IMR-90 (cell line): ENCODE measurements around the gene GPR15. TPM values are rescaled to one million over a fixed set of nuclear protein-coding genes. Genes with fewer than 3 reads are reported as not detected.

Experiments
- ATAC-seq: fragments of 200-7000 bp; cut with Tn5 transposase; 2 replicates; pipeline ENCODE4 v1.9.1; 2020; ENCODE audit warnings: low read depth, mild to moderate bottlenecking, moderate library complexity
- BruUV-seq: library from RNA; stranded (reverse); fragments of 400-500 nt; replicated peaks from 2 replicates; lab custom pipeline; 2021; lab: Mats Ljungman, UMichigan
- CTCF ChIA-PET: fragments of 300-600 bp; formaldehyde crosslinking; extraction: SDS; loops from one replicate; lab custom pipeline; 2021; ENCODE audit warnings: antibody characterized with exemption; lab: Yijun Ruan, JAX
- POLR2A ChIA-PET: fragments of 300-600 bp; sonication (Branson Sonifier 250); formaldehyde crosslinking; loops from one replicate; lab custom pipeline; 2022; ENCODE audit warnings: antibody characterized with exemption; ENCODE audit not compliant: unreplicated experiment; lab: Charles Lee
- DNase-seq: peaks from one replicate; pipeline ENCODE4 v3.0.0; 2013
- H2AFZ ChIP-seq: replicated peaks from 2 replicates; pipeline ENCODE3; 2013; ENCODE audit warnings: low read length, mild to moderate bottlenecking; ENCODE audit not compliant: poor library complexity
- H2AK5ac ChIP-seq: 2 replicates; pipeline ENCODE4 v1.6.1; 2013; ENCODE audit warnings: low read depth, low read length, inconsistent platforms
- H2AK9ac ChIP-seq: replicated peaks from 2 replicates; pipeline ENCODE3; 2013; ENCODE audit warnings: mild to moderate bottlenecking, low read depth, low read length, moderate library complexity; ENCODE audit not compliant: poor library complexity
- H2BK120ac ChIP-seq: 2 replicates; pipeline ENCODE4 v1.6.1; 2013; ENCODE audit warnings: low read depth, low read length, inconsistent platforms
- H2BK15ac ChIP-seq: 3 replicates; pipeline ENCODE4 v1.6.1; 2013; ENCODE audit warnings: low read depth, low read length, inconsistent platforms
- H2BK20ac ChIP-seq: 2 replicates; pipeline ENCODE4 v1.6.1; 2013; ENCODE audit warnings: low read depth, mild to moderate bottlenecking, inconsistent platforms, low read length, moderate library complexity
- H2BK5ac ChIP-seq: 2 replicates; pipeline ENCODE4 v1.6.1; 2013; ENCODE audit warnings: mild to moderate bottlenecking, low read depth, low read length, inconsistent platforms; ENCODE audit not compliant: poor library complexity, severe bottlenecking
- H3K14ac ChIP-seq: replicated peaks from 2 replicates; pipeline ENCODE4 v1.6.1; 2013; ENCODE audit warnings: low read depth, low read length, inconsistent platforms
- H3K18ac ChIP-seq: 2 replicates; pipeline ENCODE4 v1.6.1; 2013; ENCODE audit warnings: low read depth, low read length, control low read depth
- H3K23ac ChIP-seq: 2 replicates; pipeline ENCODE4 v1.6.1; 2013; ENCODE audit warnings: low read depth, low read length, inconsistent platforms
- H3K27ac ChIP-seq: 2 replicates; pipeline ENCODE4 v1.5.1; 2013; ENCODE audit warnings: mild to moderate bottlenecking, control low read depth, low read length; ENCODE audit not compliant: insufficient read depth
- H3K27me3 ChIP-seq: 2 replicates; pipeline ENCODE4 v1.6.1; 2013; ENCODE audit warnings: low read length; ENCODE audit not compliant: control insufficient read depth, insufficient read depth
- H3K36me3 ChIP-seq: 2 replicates; pipeline ENCODE4 v1.6.1; 2013; ENCODE audit warnings: low read length, mixed read lengths; ENCODE audit not compliant: control insufficient read depth, insufficient read depth
- H3K4ac ChIP-seq: 2 replicates; pipeline ENCODE4 v1.6.1; 2013; ENCODE audit warnings: low read depth, low read length, inconsistent platforms
- H3K4me1 ChIP-seq: 2 replicates; pipeline ENCODE4 v1.6.1; 2013; ENCODE audit warnings: low read length, mixed read lengths; ENCODE audit not compliant: control insufficient read depth, insufficient read depth
- H3K4me2 ChIP-seq: 2 replicates; pipeline ENCODE4 v1.6.1; 2013; ENCODE audit warnings: low read depth, mild to moderate bottlenecking, control low read depth, low read length, moderate library complexity
- H3K4me3 ChIP-seq: 2 replicates; pipeline ENCODE4 v1.5.1; 2013; ENCODE audit warnings: low read depth, mild to moderate bottlenecking, control low read depth, low read length, moderate library complexity; ENCODE audit not compliant: insufficient read depth
- H3K56ac ChIP-seq: 2 replicates; pipeline ENCODE4 v1.6.1; 2013; ENCODE audit warnings: low read length, inconsistent platforms; ENCODE audit not compliant: insufficient read depth; ENCODE audit errors: extremely low read depth
- H3K79me1 ChIP-seq, 2 experiments: 2 replicates each; pipeline ENCODE4 v1.6.1; 2013; ENCODE audit warnings: low read length in 2 of 2, inconsistent platforms in 1 of 2, low read depth in 1 of 2
- H3K9ac ChIP-seq: 2 replicates; pipeline ENCODE4 v1.6.1; 2013; ENCODE audit warnings: low read depth, low read length, control low read depth
- H3K9me1 ChIP-seq: 2 replicates; pipeline ENCODE4 v1.6.1; 2013; ENCODE audit warnings: low read length, inconsistent platforms; ENCODE audit not compliant: insufficient read depth
- H3K9me3 ChIP-seq: 2 replicates; pipeline ENCODE4 v1.6.1; 2013; ENCODE audit warnings: low read length; ENCODE audit not compliant: control insufficient read depth, insufficient read depth
- H4K20me1 ChIP-seq: 2 replicates; pipeline ENCODE4 v1.6.1; 2013; ENCODE audit warnings: low read length, inconsistent platforms; ENCODE audit not compliant: insufficient read depth
- H4K5ac ChIP-seq: 2 replicates; pipeline ENCODE4 v1.6.1; 2013; ENCODE audit warnings: mild to moderate bottlenecking, low read depth, low read length, control low read depth
- H4K8ac ChIP-seq, 2 experiments: 2 replicates each; pipeline ENCODE4 v1.6.1; 2013; ENCODE audit warnings: low read depth in 2 of 2, low read length in 2 of 2, control low read depth in 1 of 2, inconsistent platforms in 1 of 2
- H4K91ac ChIP-seq: 2 replicates; pipeline ENCODE4 v1.6.1; 2013; ENCODE audit warnings: low read depth, low read length, inconsistent platforms; ENCODE audit not compliant: insufficient read depth
- ELK1 ChIP-seq: fragments of 150-350 bp; IDR thresholded peaks from 2 replicates; pipeline ENCODE4 v1.6.1; 2016; ENCODE audit warnings: low read depth, mild to moderate bottlenecking, low read length, moderate library complexity, borderline replicate concordance
- FOS ChIP-seq: fragments of 150-350 bp; IDR thresholded peaks from 2 replicates; pipeline ENCODE4 v1.6.1; 2016; ENCODE audit warnings: low read depth, low read length
- MAZ ChIP-seq: IDR thresholded peaks from 2 replicates; pipeline ENCODE4 v1.6.1; 2012; ENCODE audit warnings: low read depth, mild to moderate bottlenecking, low read length, improper control_type of control experiment, moderate library complexity, borderline replicate concordance
- MXI1 ChIP-seq: IDR thresholded peaks from 2 replicates; pipeline ENCODE4 v1.6.1; 2012; ENCODE audit warnings: low read depth, mild to moderate bottlenecking, low read length, moderate library complexity, borderline replicate concordance
- POLR2A ChIP-seq: IDR thresholded peaks from 2 replicates; pipeline ENCODE4 v1.6.1; 2012; ENCODE audit warnings: mild to moderate bottlenecking, low read depth, low read length
- RCOR1 ChIP-seq: IDR thresholded peaks from 2 replicates; pipeline ENCODE4 v1.6.1; 2012; ENCODE audit warnings: mild to moderate bottlenecking, low read length, improper control_type of control experiment; ENCODE audit not compliant: insufficient replicate concordance
- WGBS, 2 experiments: methylation state at CpG; one replicate each; pipeline versions ENCODE4 v1.1.5 to v1.1.7; 2013; ENCODE audit warnings: missing lambda C conversion rate in 2 of 2; ENCODE audit not compliant: insufficient read length in 1 of 2; ENCODE audit errors: extremely low coverage in 2 of 2; 5-methylcytosine and 5-hydroxymethylcytosine counted together
- dilution Hi-C: fragments of 300-500 bp; cut with HindIII; formaldehyde crosslinking; loops from one replicate; pipeline ENCODE4 v1.14.3; 2018; ENCODE audit warnings: low sequenced_read_pairs; ENCODE audit not compliant: unreplicated experiment
- in situ Hi-C: fragments of 300-500 bp; cut with MboI; formaldehyde crosslinking; loops from 3 replicates; pipeline ENCODE4 v1.14.3; 2019; ENCODE audit warnings: low sequenced_read_pairs, inconsistent platforms, mixed read lengths
- intact Hi-C: fragments of 100-400 bp; cut with micrococcal nuclease; formaldehyde crosslinking; loops from 2 replicates; pipeline ENCODE4 v1.10.0; 2022
- polyA plus RNA-seq, 3 experiments: library from polyadenylated mRNA; depleted of rRNA; stranded (reverse); fragments of >200 nt; gene quantifications; 2 replicates each; pipeline ENCODE4 v1.2.3, GENCODE V29; 2012; ENCODE audit warnings: low replicate concordance in 1 of 3
- total RNA-seq: library from RNA; depleted of rRNA; stranded (reverse); fragments of >200 nt; gene quantifications from 2 replicates; pipeline ENCODE4 v1.2.3, GENCODE V29; 2012

Gene GPR15
- total and polyA plus RNA-seq, 2 of the 4 experiments (the other 2 are of a cell fraction) = not detected

- TF ChIP-seq FOS (no peak), RCOR1 (no peak)
These were observed 9.8 kb upstream of the GPR15 start (continued) for GRCh38 chr3:98521897-98522543.

- H3K56ac ChIP-seq = peak within 1 kb of the TSS; percentile 58
- H3K4ac ChIP-seq = peak within 1 kb of the TSS; percentile 84
- H4K91ac ChIP-seq = peak within 1 kb of the TSS; percentile 78
- no TSS peak for BruUV-seq
- no peaks in the 10 kb centered on the region for H3K9me3 ChIP-seq
- peak; percentile 90 for TF ChIP-seq POLR2A
- TF ChIP-seq MXI1 = 0 out of 2 replicates have a peak, but pooled peaks have one; percentile 60
- no peak for TF ChIP-seq ELK1
- TF ChIP-seq MAZ = peak; percentile 78; the same call in 1 of the 2 replicates
- peak within 1 kb of the TSS; percentile 76 to 93 for H4K8ac ChIP-seq
- CTCF ChIA-PET = no interaction called here
- peak within 1 kb of the TSS; percentile 75 for H3K4me3 ChIP-seq
- H3K9me1 ChIP-seq = no peaks in the 10 kb centered on the region
- peaks cover 2% of the 10 kb centered on the region; the same call in 1 of the 2 replicates for H3K4me1 ChIP-seq
- peak; percentile 98 for ATAC-seq
- in situ Hi-C loops (no loop called here), intact Hi-C loops (loop anchor here (5.0 kb wide), 1 partner anchor 65 kb away; no protein-coding TSS in a partner anchor), dilution Hi-C loops (no loop called here)
- H2BK15ac ChIP-seq = peak within 1 kb of the TSS; percentile 63; the same call in 1 of the 3 replicates
- H3K4me2 ChIP-seq = peak within 1 kb of the TSS; percentile 82
- 0% methylated on average over 17 of the region's 63 CpGs; no CpG with 5 or more reads in 1 of the 2 experiments for WGBS, 2 experiments
- peaks cover 5% of the 10 kb centered on the region; the same call in 1 of the 2 replicates for H4K20me1 ChIP-seq
- no peaks in the 10 kb centered on the region for H3K27me3 ChIP-seq
- H3K14ac ChIP-seq = peak within 1 kb of the TSS; percentile 89
- peak within 1 kb of the TSS; percentile 59 for H3K18ac ChIP-seq
- H2BK20ac ChIP-seq = peak within 1 kb of the TSS; percentile 35
- DNase-seq = peak; percentile 96
- peak within 1 kb of the TSS; percentile 80 for H2BK120ac ChIP-seq
- POLR2A ChIA-PET = no interaction called here
- peak within 1 kb of the TSS; percentile 84 for H3K23ac ChIP-seq
- peak within 1 kb of the TSS; percentile 83 for H2AK9ac ChIP-seq
- H3K27ac ChIP-seq = peak within 1 kb of the TSS; percentile 93
- 0 out of 2 replicates have a peak within 1 kb of the TSS, but pooled peaks have one; percentile 1 for H2AK5ac ChIP-seq
- H3K9ac ChIP-seq = peak within 1 kb of the TSS; percentile 77
- H3K79me1 ChIP-seq = peaks cover 24 to 25% of the 10 kb centered on the region in 2 experiments
- peak within 1 kb of the TSS; percentile 90 for H2BK5ac ChIP-seq
- peak within 1 kb of the TSS; percentile 52 for H4K5ac ChIP-seq
- peak within 1 kb of the TSS; percentile 99 for H2AFZ ChIP-seq
- peaks cover 1% of the 10 kb centered on the region for H3K36me3 ChIP-seq
These were observed 9.1 kb upstream of the GPR15 start, which contains the start of gene CLDND1 for GRCh38 chr3:98522544-98523281. Gene CLDND1, minus strand, starts transcription at chr3:98522902. Its CDS starts 1,478 bp downstream, at chr3:98521424.
